MM.1S (cell line): Measurements from ENCODE around the gene FBN3.

ENCODE experiments used
- CTCF ChIP-seq: fragments of 300-600 bp; sonication (generic); IDR thresholded peaks from 2 replicates; pipeline ENCODE4 v1.5.1; 2016; ENCODE audit warnings: antibody characterized with exemption, low read length, mixed read lengths
- EZH2 ChIP-seq: fragments of 300-600 bp; sonication (generic); optimal IDR thresholded peaks from 2 replicates; pipeline ENCODE3; 2017; ENCODE audit warnings: low read depth, mild to moderate bottlenecking, antibody characterized with exemption, low read length, mixed read lengths
- EZH2phosphoT487 ChIP-seq: fragments of 300-600 bp; sonication (generic); IDR thresholded peaks from 2 replicates; pipeline ENCODE4 v1.6.1; 2018; ENCODE audit warnings: antibody characterized with exemption, low read length

- TF ChIP-seq CTCF (no peak), EZH2 (no peak), EZH2phosphoT487 (no peak)
Measured at GRCh38 chr19:8137425-8137824, 12.0 kb downstream of the FBN3 start.
